ENCODE results near the gene RASGRP3.

GRCh38 chr2:33444967-33445366 lies 31.5 kb upstream of the RASGRP3 start:
- no peak for TF ChIP-seq CTCF (IDR thresholded peaks at IDR 0.05; ENCODE audit: extremely low read depth in 1 of 2, insufficient read depth in 1 of 2, low read depth in 1 of 2, low read length in 2 of 2)
- no peak for TF ChIP-seq POLR2A (IDR thresholded peaks at IDR 0.05; ENCODE audit: low read depth, low read length)
- no peak for TF ChIP-seq MAX (IDR thresholded peaks at IDR 0.05; ENCODE audit: insufficient read depth, insufficient read length)
- no peak for TF ChIP-seq GATA2 (IDR thresholded peaks at IDR 0.05; ENCODE audit: insufficient read depth, insufficient read length, low read depth, low read length)
- TF ChIP-seq EZH2 (IDR thresholded peaks at IDR 0.05; ENCODE audit: borderline replicate concordance, low read depth, low read length, severe bottlenecking), result no peak

Measured in endothelial cell of umbilical vein (primary cell).